K562 (cell line): ENCODE data around the gene PSMC6. TPM values are rescaled to one million over a fixed set of nuclear protein-coding genes. Genes with fewer than 3 reads are reported as not detected.
A peak's percentile ranks its signal among the peaks of the same experiment; 100 is the strongest.

Source experiments
- ATAC-seq: fragments of 200-7000 bp; cut with Tn5 transposase; 3 replicates; pipeline ENCODE4 v1.9.1; 2020; ENCODE audit warnings: moderate library complexity
- Bru-seq: library from RNA; stranded (reverse); fragments of 400-500 nt; gene quantifications from one replicate; lab custom pipeline; 2021; lab: Mats Ljungman, UMichigan
- BruChase-seq, 2 experiments: library from RNA; stranded (reverse); fragments of 400-500 nt; gene quantifications; one replicate each; lab custom pipeline; 2021; lab: Mats Ljungman, UMichigan
- BruUV-seq: library from RNA; stranded (reverse); fragments of 400-500 nt; replicated peaks from 2 replicates; lab custom pipeline; 2021; lab: Mats Ljungman, UMichigan
- CTCF ChIA-PET: fragments of 300-600 bp; formaldehyde crosslinking; extraction: SDS; loops from one replicate; lab custom pipeline; 2021; ENCODE audit warnings: low intra/inter-chr PET ratio; lab: Yijun Ruan, JAX
- POLR2A ChIA-PET: fragments of 300-600, 350-650 bp; sonication (Branson Sonifier 250); formaldehyde crosslinking; extraction: SDS; loops from one replicate; lab custom pipeline; 2021; ENCODE audit warnings: antibody characterized with exemption, inconsistent platforms; lab: Yijun Ruan, JAX
- DNase-seq, 4 experiments: peaks; one replicate each; pipeline versions ENCODE4 v3.0.0 to v3.0.0-alpha.2; 2011 to 2018; ENCODE audit warnings: low spot score in 3 of 4, mixed read lengths in 3 of 4; ENCODE audit errors: extremely low read depth in 1 of 4
- FAIRE-seq: peaks from 2 replicates; lab custom pipeline; 2011; peaks lifted over from hg19 to GRCh38; lab: Jason Lieb, UNC
- H2AFZ ChIP-seq: 2 replicates; pipeline ENCODE4 v1.6.0; 2011; ENCODE audit warnings: low read depth, low read length, control low read depth, inconsistent platforms
- H3K27ac ChIP-seq: fragments of 200-600 bp; 3 replicates; pipeline ENCODE4 v1.8.0; 2011; ENCODE audit warnings: low read depth, mild to moderate bottlenecking, control low read depth, inconsistent platforms, low read length, moderate library complexity, mixed read lengths; ENCODE audit errors: extremely low read depth
- H3K27me3 ChIP-seq, 2 experiments: fragments of 300-600 bp in 1 of 2; 2 replicates in 1 of 2; 3 replicates in 1 of 2; pipeline versions ENCODE4 v1.6.0 to v1.8.0; 2011; ENCODE audit warnings: inconsistent platforms in 2 of 2, low read length in 2 of 2, mild to moderate bottlenecking in 1 of 2, mixed read lengths in 1 of 2, moderate library complexity in 1 of 2; ENCODE audit not compliant: control insufficient read depth in 2 of 2, insufficient read depth in 2 of 2
- H3K36me3 ChIP-seq: fragments of 300-600 bp; 3 replicates; pipeline ENCODE4 v1.8.0; 2011; ENCODE audit warnings: mild to moderate bottlenecking, low read length, inconsistent platforms; ENCODE audit not compliant: control insufficient read depth, insufficient read depth
- H3K4me1 ChIP-seq, 2 experiments: fragments of 200-600 bp in 1 of 2; replicated peaks in 1 of 2; 2 replicates in 1 of 2; 3 replicates in 1 of 2; pipeline versions ENCODE4 v1.5.1 to v1.8.0; 2011; ENCODE audit warnings: inconsistent platforms in 2 of 2, low read length in 2 of 2, mild to moderate bottlenecking in 1 of 2, mixed read lengths in 1 of 2, moderate library complexity in 1 of 2; ENCODE audit not compliant: control insufficient read depth in 2 of 2, insufficient read depth in 2 of 2
- H3K4me2 ChIP-seq: 2 replicates; pipeline ENCODE4 v1.6.1; 2011; ENCODE audit warnings: low read length, control low read depth, inconsistent platforms, mixed read lengths; ENCODE audit not compliant: insufficient read depth
- H3K4me3 ChIP-seq: fragments of 200-600 bp; sonication (generic), shearing (Covaris generic); 2 replicates; pipeline ENCODE4 v1.5.1; 2016; ENCODE audit warnings: control low read depth, inconsistent platforms
- H3K79me2 ChIP-seq: fragments of 200-600 bp; 3 replicates; pipeline ENCODE4 v1.8.0; 2011; ENCODE audit warnings: low read length, inconsistent platforms; ENCODE audit not compliant: control insufficient read depth, insufficient read depth
- H3K9ac ChIP-seq, 2 experiments: 2 replicates each; pipeline versions ENCODE4 v1.6.0 to v1.6.1; 2011; ENCODE audit warnings: low read depth in 2 of 2, low read length in 2 of 2, control low read depth in 1 of 2, inconsistent platforms in 1 of 2, mild to moderate bottlenecking in 1 of 2, mixed read lengths in 1 of 2; ENCODE audit not compliant: insufficient read depth in 1 of 2
- H3K9me1 ChIP-seq: one replicate; pipeline ENCODE4 v1.6.0; 2011; ENCODE audit warnings: inconsistent platforms, mild to moderate bottlenecking, low read length, moderate library complexity; ENCODE audit not compliant: control insufficient read depth, insufficient read depth
- H3K9me3 ChIP-seq: replicated peaks from 2 replicates; pipeline ENCODE4 v1.5.1; 2011; ENCODE audit warnings: low read depth, low read length, inconsistent platforms; ENCODE audit not compliant: control insufficient read depth, insufficient read depth
- H4K20me1 ChIP-seq: replicated peaks from 2 replicates; pipeline ENCODE4 v1.6.1; 2011; ENCODE audit warnings: low read length, inconsistent platforms, mixed read lengths; ENCODE audit not compliant: control insufficient read depth, insufficient read depth
- BRD9 ChIP-seq: fragments of 450-650 bp; IDR thresholded peaks from 2 replicates; pipeline ENCODE4 v1.6.1; 2018; ENCODE audit warnings: low read depth; ENCODE audit not compliant: partially characterized antibody
- FOXK1 ChIP-seq: sonication (generic); formaldehyde crosslinking; IDR thresholded peaks from 2 replicates; pipeline ENCODE4 v1.8.0; 2022; ENCODE audit warnings: missing genetic modification reagents, mild to moderate bottlenecking, borderline replicate concordance
- IRF1 ChIP-seq: sonication (generic); formaldehyde crosslinking; IDR thresholded peaks from 2 replicates; pipeline ENCODE4 v1.8.0; 2022; ENCODE audit warnings: missing genetic modification reagents, mild to moderate bottlenecking, borderline replicate concordance
- MYC ChIP-seq, 2 experiments: fragments of 250-450 bp in 1 of 2; sonication (Bioruptor Pico) in 1 of 2; IDR thresholded peaks; 2 replicates each; pipeline versions ENCODE4 v1.5.1 to v1.6.1; 2012 to 2021; ENCODE audit warnings: low read depth in 2 of 2, borderline replicate concordance in 1 of 2, improper control_type of control experiment in 1 of 2, low read length in 1 of 2, mild to moderate bottlenecking in 1 of 2, moderate library complexity in 1 of 2
- NFIC ChIP-seq: fragments of 450-650 bp; IDR thresholded peaks from 2 replicates; pipeline ENCODE4 v1.6.1; 2017; ENCODE audit warnings: mild to moderate bottlenecking, inconsistent platforms
- POLR2G ChIP-seq: fragments of 200-400 bp; formaldehyde crosslinking; IDR thresholded peaks from 2 replicates; pipeline ENCODE4 v1.6.1; 2017; ENCODE audit warnings: low read depth, mild to moderate bottlenecking, antibody characterized with exemption, low read length, moderate library complexity
- RBM34 ChIP-seq: fragments of 200-400 bp; formaldehyde crosslinking; IDR thresholded peaks from 2 replicates; pipeline ENCODE4 v1.6.1; 2018; ENCODE audit warnings: low read length, borderline replicate concordance; ENCODE audit not compliant: insufficient read depth
- SREBF1 ChIP-seq: fragments of 150-350 bp; IDR thresholded peaks from 2 replicates; pipeline ENCODE4 v1.6.1; 2014; ENCODE audit warnings: antibody characterized with exemption, low read depth, low read length, borderline replicate concordance
- SRSF1 ChIP-seq: fragments of 200-400 bp; formaldehyde crosslinking; IDR thresholded peaks from 2 replicates; pipeline ENCODE4 v1.6.1; 2017; ENCODE audit warnings: mild to moderate bottlenecking, low read depth, low read length, moderate library complexity
- ZBTB34 ChIP-seq: fragments of 250-450 bp; sonication (Bioruptor Pico); IDR thresholded peaks from 2 replicates; pipeline ENCODE4 v1.8.0; 2021; ENCODE audit warnings: mild to moderate bottlenecking, moderate library complexity
- ZNF41 ChIP-seq: fragments of 250-450 bp; sonication (Bioruptor Pico); conservative IDR thresholded peaks from 2 replicates; pipeline ENCODE4 v1.4.0; 2020; ENCODE audit warnings: mild to moderate bottlenecking
- ZSCAN32 ChIP-seq: fragments of 450-650 bp; formaldehyde crosslinking; IDR thresholded peaks from 2 replicates; pipeline ENCODE4 v1.4.0; 2020; ENCODE audit warnings: mild to moderate bottlenecking, moderate library complexity
- WGBS: fragments of 100-300 bp; shearing (Covaris generic); methylation state at CpG from one replicate; pipeline ENCODE4 v1.1.6; 2016; ENCODE audit warnings: low coverage, mixed read lengths; ENCODE audit not compliant: insufficient coverage; ENCODE audit errors: missing lambda C conversion rate; 5-methylcytosine and 5-hydroxymethylcytosine counted together
- in situ Hi-C: fragments of 300-500 bp; cut with MboI; formaldehyde crosslinking; loops from 4 replicates; pipeline ENCODE4 v1.15.0; 2018; ENCODE audit warnings: inconsistent platforms, mixed read lengths
- intact Hi-C: fragments of 100-400 bp; cut with micrococcal nuclease; formaldehyde crosslinking; loops from 2 replicates; pipeline ENCODE4 v1.14.2; 2022
- long read RNA-seq, 3 experiments: library from polyadenylated mRNA in 2 of 3; library from RNA in 1 of 3; unstranded in 2 of 3; stranded (forward) in 1 of 3; transcript quantifications; one replicate each; pipeline ENCODE4 v2.0.0, GENCODE V29; 2019 to 2022
- polyA minus RNA-seq, 3 experiments: library from RNA; depleted of rRNA, polyadenylated mRNA; stranded (reverse); fragments of >200 nt; gene quantifications; 2 replicates each; pipeline ENCODE4 v1.2.3, GENCODE V29; 2011
- polyA plus RNA-seq, 8 experiments: library from polyadenylated mRNA; depleted of rRNA in 4 of 8; stranded (reverse) in 5 of 8; unstranded in 3 of 8; fragments of >200 nt; fragmentation: Nextera tagmentation in 2 of 8; fragmentation: Illumina TruSeq in 1 of 8; extraction: Ambion mirVana in 2 of 8; extraction: Trizol in 1 of 8; gene quantifications; 2 replicates each; pipeline versions ENCODE4 v1.2.1 to v1.2.3, GENCODE V29; 2011 to 2014; ENCODE audit warnings: inconsistent platforms in 1 of 8, missing spikeins in 1 of 8
- total RNA-seq, 7 experiments: library from RNA; depleted of rRNA in 6 of 7; stranded (reverse); fragments of >200 nt in 6 of 7; fragmentation: Illumina TruSeq in 2 of 7; extraction: Trizol in 2 of 7; gene quantifications; 2 replicates each; pipeline versions ENCODE4 v1.2.1 to v1.2.3, GENCODE V29; 2011 to 2021; ENCODE audit warnings: low replicate concordance in 1 of 7

The PSMC6 gene
- 73.2 and 194 TPM in 2 replicates for total RNA-seq (2011; cell fraction: chromatin; rRNA removed; ENCODE audit: low replicate concordance)
- 41.5 and 55.9 TPM in 2 replicates for total RNA-seq (2011; cell fraction: nucleolus; rRNA removed)
- total RNA-seq (2011; cell fraction: nucleoplasm; rRNA removed) = 90.8 and 128 TPM in 2 replicates
- total RNA-seq (2014; rRNA removed) (106 and 130 TPM in 2 replicates), total RNA-seq (2014; rRNA removed; fragmentation: Illumina TruSeq; extraction: Trizol) (182 and 213 TPM in 2 replicates), total RNA-seq (2015; rRNA removed; fragmentation: Illumina TruSeq; extraction: Trizol) (204 and 218 TPM in 2 replicates), total RNA-seq (2021) (85.9 and 91.4 TPM in 2 replicates), polyA plus RNA-seq (2011; rRNA removed) (110 and 165 TPM in 2 replicates), polyA plus RNA-seq (2014; fragmentation: Illumina TruSeq; extraction: Trizol) (180 and 209 TPM in 2 replicates), polyA plus RNA-seq (2014; fragmentation: Nextera tagmentation; extraction: Ambion mirVana) (100 to 1,000 TPM; 214 to 224 TPM), polyA plus RNA-seq (2014; rRNA removed) (138 and 153 TPM in 2 replicates), polyA minus RNA-seq (2011; rRNA and poly(A)+ RNA removed) (149 and 164 TPM in 2 replicates), Bru-seq, nascent RNA (percentile 90 among the genes with signal in this experiment), BruChase-seq, experiment 1, labeled RNA remaining after a 2-hour chase (percentile 92 among the genes with signal in this experiment), BruChase-seq, experiment 2, labeled RNA remaining after a 6-hour chase (percentile 93 among the genes with signal in this experiment)
- polyA plus RNA-seq (2011; cell fraction: cytosol; rRNA removed) = 18.4 and 48.7 TPM in 2 replicates
- 40.3 and 61.3 TPM in 2 replicates for polyA plus RNA-seq (2011; cell fraction: nucleus; rRNA removed)
- polyA plus RNA-seq (2012) = 67.7 and 85.2 TPM in 2 replicates
- polyA minus RNA-seq (2011; cell fraction: cytosol; rRNA and poly(A)+ RNA removed) = 44.8 and 53.0 TPM in 2 replicates
- polyA minus RNA-seq (2011; cell fraction: nucleus; rRNA and poly(A)+ RNA removed) = 52.0 and 99.1 TPM in 2 replicates
- long read RNA-seq, experiment 1, transcript PSMC6-201 (14 exons, 2,188 nt) = major isoform, 327 of 389 reads
- long read RNA-seq, experiment 1, partial matches to known transcripts = 29 of 389 reads
- long read RNA-seq, experiment 1, other reads (novel, unspliced or antisense) = 31 of 389 reads
- long read RNA-seq, experiment 2, transcript PSMC6-201 (14 exons, 2,188 nt) = major isoform, 43 of 88 reads
- long read RNA-seq, experiment 2, partial matches to known transcripts = 20 of 88 reads
- long read RNA-seq, experiment 2, other reads (novel, unspliced or antisense) = 23 of 88 reads
- long read RNA-seq, experiment 3, transcript PSMC6-201 (14 exons, 2,188 nt) = major isoform, 242 of 288 reads
- long read RNA-seq, experiment 3, partial matches to known transcripts = 22 of 288 reads
- long read RNA-seq, experiment 3, other reads (novel, unspliced or antisense) = 24 of 288 reads

- peak; percentile 97 for ATAC-seq
- peak within 1 kb of the TSS; percentile 90 for H3K4me3 ChIP-seq
- CTCF ChIA-PET = no interaction called here
- under 1% methylated on average over 21 of the region's 43 CpGs for WGBS
- H3K36me3 ChIP-seq = peaks cover 36% of the 10 kb centered on the region
- H3K9ac ChIP-seq = peak within 1 kb of the TSS; percentile 95 to 96
- H3K27me3 ChIP-seq = no peaks in the 10 kb centered on the region
- POLR2A ChIA-PET = interaction anchor here (0.7 to 1.4 kb wide), 7 partner anchors 9 to 18 kb away, joined by 3 to 5 read pairs (median 4); partner anchors contain the start of gene ERO1A
- BruUV-seq = TSS peak; percentile 99
- H3K79me2 ChIP-seq = peaks cover 48% of the 10 kb centered on the region
- peak; percentile 91 to 93 (median 92) for DNase-seq
- no peaks in the 10 kb centered on the region for H3K9me3 ChIP-seq
- no peaks in the 10 kb centered on the region for H4K20me1 ChIP-seq
- H3K27ac ChIP-seq = peak within 1 kb of the TSS; percentile 95
- intact Hi-C loops (loop anchor here (1.0 kb wide), 1 partner anchor 11 kb away; no protein-coding TSS in a partner anchor), in situ Hi-C loops (no loop called here)
- no peaks in the 10 kb centered on the region for H3K9me1 ChIP-seq
- peak; percentile 82 for FAIRE-seq
- H3K4me2 ChIP-seq = peak within 1 kb of the TSS; percentile 89
- H2AFZ ChIP-seq = peak within 1 kb of the TSS; percentile 95
- H3K4me1 ChIP-seq = peaks cover 0 to 3% of the 10 kb centered on the region in 2 experiments; a peak in 2 of 5 replicates
- TF ChIP-seq IRF1 (no peak), BRD9 (peak; percentile 25), MYC (IDR thresholded peaks at IDR 0.05; ENCODE audit: low read depth, low read length) (peak; percentile 15; the same call in 1 of the 2 replicates), MYC (CRISPR knock-in tag; IDR thresholded peaks at IDR 0.05; ENCODE audit: borderline replicate concordance, low read depth) (no peak), ZSCAN32 (no peak), SRSF1 (no peak), RBM34 (no peak), ZNF41 (CRISPR knock-in tag) (no peak), POLR2G (peak; percentile 60; the same call in 1 of the 2 replicates), NFIC (no peak), ZBTB34 (no peak), SREBF1 (no peak), FOXK1 (CRISPR knock-in tag) (no peak)
Measured at GRCh38 chr14:52706724-52707706, at the start of gene PSMC6. TSS of gene PSMC6 (plus strand) at chr14:52707200. CDS start at chr14:52707220, 20 bp downstream.
